Neutrophil (primary cell): ENCODE results near the gene NFE2L2.
"Not testable (repeated sequence)": the region's sequence is repeated elsewhere in the genome, so short reads cannot be mapped to it uniquely, and the experiment has no call there.

ENCODE experiments used
- H3K27ac ChIP-seq: fragments of 200-600 bp; sonication (generic); 2 replicates; pipeline ENCODE4 v1.5.1; 2016; ENCODE audit warnings: mild to moderate bottlenecking, moderate library complexity
- H3K27me3 ChIP-seq: fragments of 200-600 bp; sonication (generic); 2 replicates; pipeline ENCODE4 v1.6.0; 2016; ENCODE audit warnings: mild to moderate bottlenecking
- H3K36me3 ChIP-seq: fragments of 200-600 bp; sonication (generic); 2 replicates; pipeline ENCODE4 v1.5.1; 2017
- H3K4me1 ChIP-seq, 2 experiments: fragments of 200-600 bp in 1 of 2; sonication (generic) in 1 of 2; 1 replicate in 1 of 2; 2 replicates in 1 of 2; pipeline versions ENCODE4 v1.5.1 to v1.6.1; 2013 to 2016; ENCODE audit warnings: low read depth in 1 of 2, low read length in 1 of 2, mild to moderate bottlenecking in 1 of 2, moderate library complexity in 1 of 2; ENCODE audit not compliant: control insufficient read depth in 1 of 2, insufficient read depth in 1 of 2
- H3K4me3 ChIP-seq, 2 experiments: fragments of 200-600 bp in 1 of 2; sonication (generic) in 1 of 2; 1 replicate in 1 of 2; 2 replicates in 1 of 2; pipeline ENCODE4 v1.5.1; 2013 to 2016; ENCODE audit warnings: low read depth in 1 of 2, low read length in 1 of 2, mild to moderate bottlenecking in 1 of 2, moderate library complexity in 1 of 2
- H3K9me3 ChIP-seq: fragments of 200-600 bp; sonication (generic); 2 replicates; pipeline ENCODE4 v1.5.1; 2016
- CTCF ChIP-seq: fragments of 200-600 bp; sonication (generic); IDR thresholded peaks from 2 replicates; pipeline ENCODE4 v1.5.1; 2016; ENCODE audit warnings: antibody characterized with exemption

Gene NFE2L2

GRCh38 chr2:177249038-177249437, 15.5 kb downstream of the NFE2L2 start:
- Histone ChIP-seq H3K27ac (peak overlapping the region; percentile 63), H3K27me3 (no peaks in the 10 kb centered on the region), H3K4me3 (no peak overlapping the region), H3K36me3 (no peaks in the 10 kb centered on the region), H3K9me3 (no peaks in the 10 kb centered on the region), H3K4me1 (peaks cover 44 to 47% of the 10 kb centered on the region in 2 experiments)
- TF ChIP-seq CTCF: no peak

- Histone ChIP-seq H3K4me1 (peaks cover 39 to 40% of the 10 kb centered on the region in 2 experiments), H3K36me3 (no peaks in the 10 kb centered on the region), H3K4me3 (no peak overlapping the region), H3K27me3 (no peaks in the 10 kb centered on the region), H3K9me3 (no peaks in the 10 kb centered on the region), H3K27ac (peak overlapping the region; percentile 63)
- no peak for TF ChIP-seq CTCF
These were observed 16.7 kb downstream of the NFE2L2 start for GRCh38 chr2:177247693-177248262.

- not testable (repeated sequence) for H3K36me3 ChIP-seq, H3K4me3 ChIP-seq, H3K9me3 ChIP-seq, H3K27me3 ChIP-seq
- H3K4me1 ChIP-seq: peaks cover 39 to 40% of the 10 kb centered on the region in 2 experiments
- H3K27ac ChIP-seq: peak overlapping the region; percentile 33
These were observed 17.9 kb downstream of the NFE2L2 start for GRCh38 chr2:177246523-177247030.

- H3K27me3 ChIP-seq: no peaks in the 10 kb centered on the region
- H3K4me1 ChIP-seq: peaks cover 39 to 40% of the 10 kb centered on the region in 2 experiments
- H3K36me3 ChIP-seq: no peaks in the 10 kb centered on the region
- no peak overlapping the region for H3K4me3 ChIP-seq
- H3K27ac ChIP-seq: peak overlapping the region; percentile 62
- no peaks in the 10 kb centered on the region for H3K9me3 ChIP-seq
- TF ChIP-seq CTCF: no peak
These were observed 18.5 kb downstream of the NFE2L2 start for GRCh38 chr2:177246000-177246399.

- H3K4me3 ChIP-seq: no peak overlapping the region
- H3K27ac ChIP-seq: peak overlapping the region; percentile 62
These were observed 19.5 kb downstream of the NFE2L2 start for GRCh38 chr2:177245010-177245422.

More at GRCh38 chr2:177245010-177245422, 19.5 kb downstream of the NFE2L2 start:
- Histone ChIP-seq H3K27me3 (no peaks in the 10 kb centered on the region), H3K36me3 (no peaks in the 10 kb centered on the region), H3K4me1 (peaks cover 39 to 42% of the 10 kb centered on the region in 2 experiments), H3K9me3 (no peaks in the 10 kb centered on the region)
- no peak for TF ChIP-seq CTCF
